Activated naive CD4-positive, alpha-beta T cell treated with anti-CD3 and anti-CD28 coated beads for 36 hours (primary cell): ENCODE measurements around the gene BCAS4. TPM values are rescaled to one million over a fixed set of nuclear protein-coding genes. Genes with fewer than 3 reads are reported as not detected.

Experiments
- CTCF ChIA-PET: fragments of 350-600 bp; sonication (Branson Sonifier 250); formaldehyde crosslinking; loops from one replicate; lab custom pipeline; 2021; ENCODE audit warnings: antibody characterized with exemption; lab: Charles Lee
- DNase-seq: peaks from one replicate; pipeline ENCODE4 v3.0.0-alpha.2; 2020
- H3K27ac Mint-ChIP-seq: one replicate; pipeline ENCODE4 v1.8.0; 2021; ENCODE audit warnings: mild to moderate bottlenecking, mixed read lengths
- H3K27me3 Mint-ChIP-seq: one replicate; pipeline ENCODE4 v1.8.0; 2021; ENCODE audit warnings: low read depth, mixed read lengths
- H3K36me3 Mint-ChIP-seq: one replicate; pipeline ENCODE4 v1.8.0; 2021; ENCODE audit warnings: low read depth, mixed read lengths
- H3K4me1 Mint-ChIP-seq: one replicate; pipeline ENCODE4 v1.8.0; 2021; ENCODE audit warnings: low read depth, mixed read lengths
- H3K4me3 Mint-ChIP-seq: one replicate; pipeline ENCODE4 v1.8.0; 2021; ENCODE audit warnings: mild to moderate bottlenecking, moderate library complexity, mixed read lengths
- H3K9me3 Mint-ChIP-seq: one replicate; pipeline ENCODE4 v1.8.0; 2021; ENCODE audit warnings: mixed read lengths
- intact Hi-C: fragments of 100-400 bp; cut with micrococcal nuclease; formaldehyde crosslinking; loops from one replicate; pipeline ENCODE4 v1.15.1; 2023
- total RNA-seq, 2 experiments: library from RNA; stranded (reverse); gene quantifications; one replicate each; pipeline ENCODE4 v1.2.3, GENCODE V29; 2021

The BCAS4 gene
- total RNA-seq, 2 experiments from 2014 or later: 15.7 to 16.6 TPM

GRCh38 chr20:50901301-50901700, 106.4 kb downstream of the BCAS4 start:
- peaks cover 32% of the 10 kb centered on the region for H3K36me3 Mint-ChIP-seq
- intact Hi-C loops: no loop called here
- H3K9me3 Mint-ChIP-seq: no peaks in the 10 kb centered on the region
- H3K27me3 Mint-ChIP-seq: no peaks in the 10 kb centered on the region
- no peak overlapping the region for H3K27ac Mint-ChIP-seq
- H3K4me1 Mint-ChIP-seq: peaks cover 26% of the 10 kb centered on the region
- no peak for DNase-seq
- H3K4me3 Mint-ChIP-seq: no peak overlapping the region
- CTCF ChIA-PET: interaction anchor here (0.6 to 1.6 kb wide), 2 partner anchors 9 to 173 kb away, joined by 4 to 5 read pairs; no protein-coding TSS in a partner anchor

- no peaks in the 10 kb centered on the region for H3K27me3 Mint-ChIP-seq
- peaks cover 33% of the 10 kb centered on the region for H3K4me1 Mint-ChIP-seq
- no peak for DNase-seq
- H3K36me3 Mint-ChIP-seq: peaks cover 29% of the 10 kb centered on the region
- H3K9me3 Mint-ChIP-seq: no peaks in the 10 kb centered on the region
- intact Hi-C loops: loop anchor here (1.0 kb wide), 1 partner anchor 11 kb away; no protein-coding TSS in a partner anchor
- H3K4me3 Mint-ChIP-seq: no peak overlapping the region
- CTCF ChIA-PET: interaction anchor here (1.4 kb wide), 1 partner anchor 26 kb away, joined by 4 read pairs; no protein-coding TSS in a partner anchor
- peak overlapping the region; percentile 53 for H3K27ac Mint-ChIP-seq
These were observed 108.6 kb downstream of the BCAS4 start for GRCh38 chr20:50903353-50904051.

GRCh38 chr20:50904067-50904570, 109.3 kb downstream of the BCAS4 start:
- peak overlapping the region; percentile 53 for H3K27ac Mint-ChIP-seq
- peaks cover 35% of the 10 kb centered on the region for H3K4me1 Mint-ChIP-seq
- no peaks in the 10 kb centered on the region for H3K9me3 Mint-ChIP-seq

GRCh38 chr20:50909413-50909812, 114.6 kb downstream of the BCAS4 start:
- peaks cover 64% of the 10 kb centered on the region for H3K4me1 Mint-ChIP-seq
- H3K9me3 Mint-ChIP-seq: no peaks in the 10 kb centered on the region
- peak overlapping the region; percentile 54 for H3K27ac Mint-ChIP-seq
- intact Hi-C loops: no loop called here
- H3K4me3 Mint-ChIP-seq: no peak overlapping the region
- DNase-seq: no peak
- H3K36me3 Mint-ChIP-seq: peaks cover 27% of the 10 kb centered on the region
- H3K27me3 Mint-ChIP-seq: no peaks in the 10 kb centered on the region
- CTCF ChIA-PET: interaction anchor here (1.4 to 1.6 kb wide), 3 partner anchors 9 to 160 kb away, joined by 4 to 6 read pairs (median 5); no protein-coding TSS in a partner anchor

More at GRCh38 chr20:50904067-50904570, 109.3 kb downstream of the BCAS4 start:
- intact Hi-C loops: no loop called here
- no peak overlapping the region for H3K4me3 Mint-ChIP-seq
- H3K27me3 Mint-ChIP-seq: no peaks in the 10 kb centered on the region
- no peak for DNase-seq
- H3K36me3 Mint-ChIP-seq: peaks cover 28% of the 10 kb centered on the region
- CTCF ChIA-PET: interaction anchor here (1.4 kb wide), 1 partner anchor 25 kb away, joined by 4 read pairs; no protein-coding TSS in a partner anchor

- Mint-ChIP-seq H3K27me3 (no peaks in the 10 kb centered on the region), H3K4me1 (peaks cover 68% of the 10 kb centered on the region), H3K36me3 (peaks cover 26% of the 10 kb centered on the region)
These were observed 116.2 kb downstream of the BCAS4 start for GRCh38 chr20:50911030-50911429.

GRCh38 chr20:50911716-50912115, 116.9 kb downstream of the BCAS4 start:
- Mint-ChIP-seq H3K4me3 (no peak overlapping the region), H3K4me1 (peaks cover 70% of the 10 kb centered on the region), H3K36me3 (peaks cover 29% of the 10 kb centered on the region), H3K9me3 (no peaks in the 10 kb centered on the region), H3K27me3 (no peaks in the 10 kb centered on the region), H3K27ac (peak overlapping the region; percentile 73)
- intact Hi-C loops: loop anchor here (5.0 kb wide), 1 partner anchor 94 kb away; no protein-coding TSS in a partner anchor
- no peak for DNase-seq
- CTCF ChIA-PET: interaction anchor here (1.4 to 2.2 kb wide), 3 partner anchors 18 to 121 kb away, joined by 3 to 7 read pairs (median 6); partner anchors contain the start of gene BCAS4

More at GRCh38 chr20:50911030-50911429, 116.2 kb downstream of the BCAS4 start:
- no peak for DNase-seq
- H3K9me3 Mint-ChIP-seq: no peaks in the 10 kb centered on the region
- CTCF ChIA-PET: interaction anchor here (0.9 to 2.2 kb wide), 4 partner anchors 18 to 161 kb away, joined by 3 to 7 read pairs (median 6); partner anchors contain the start of genes ADNP and BCAS4
- H3K27ac Mint-ChIP-seq: peak overlapping the region; percentile 73
- H3K4me3 Mint-ChIP-seq: no peak overlapping the region
- intact Hi-C loops: loop anchor here (5.0 kb wide), 1 partner anchor 94 kb away; no protein-coding TSS in a partner anchor

GRCh38 chr20:50913690-50914375, 119.0 kb downstream of the BCAS4 start:
- intact Hi-C loops: loop anchor here (1.0 to 5.0 kb wide), 3 partner anchors 11 to 97 kb away; no protein-coding TSS in a partner anchor
- CTCF ChIA-PET: interaction anchor here (1.6 to 4.8 kb wide), 4 partner anchors 10 to 119 kb away, joined by 4 to 27 read pairs (median 8); partner anchors contain the start of genes ADNP and BCAS4
- H3K27ac Mint-ChIP-seq: peak overlapping the region; percentile 80

GRCh38 chr20:50915424-50915823, 120.6 kb downstream of the BCAS4 start:
- peaks cover 34% of the 10 kb centered on the region for H3K36me3 Mint-ChIP-seq
- H3K4me1 Mint-ChIP-seq: peaks cover 82% of the 10 kb centered on the region
- no peak overlapping the region for H3K4me3 Mint-ChIP-seq
- DNase-seq: no peak
- H3K9me3 Mint-ChIP-seq: no peaks in the 10 kb centered on the region
- intact Hi-C loops: no loop called here
- CTCF ChIA-PET: interaction anchor here (0.9 to 4.8 kb wide), 4 partner anchors 9 to 122 kb away, joined by 5 to 27 read pairs (median 8); partner anchors contain the start of gene BCAS4
- no peak overlapping the region for H3K27ac Mint-ChIP-seq
- no peaks in the 10 kb centered on the region for H3K27me3 Mint-ChIP-seq

More at GRCh38 chr20:50913690-50914375, 119.0 kb downstream of the BCAS4 start:
- no peaks in the 10 kb centered on the region for H3K9me3 Mint-ChIP-seq
- DNase-seq: peak; percentile 53
- peaks cover 83% of the 10 kb centered on the region for H3K4me1 Mint-ChIP-seq
- H3K27me3 Mint-ChIP-seq: no peaks in the 10 kb centered on the region
- H3K36me3 Mint-ChIP-seq: peaks cover 34% of the 10 kb centered on the region
- H3K4me3 Mint-ChIP-seq: no peak overlapping the region

- no peak overlapping the region for H3K4me3 Mint-ChIP-seq
- H3K9me3 Mint-ChIP-seq: no peaks in the 10 kb centered on the region
- peak overlapping the region; percentile 6 for H3K27ac Mint-ChIP-seq
- intact Hi-C loops: no loop called here
- H3K27me3 Mint-ChIP-seq: no peaks in the 10 kb centered on the region
- H3K36me3 Mint-ChIP-seq: peaks cover 31% of the 10 kb centered on the region
- no peak for DNase-seq
- H3K4me1 Mint-ChIP-seq: peaks cover 82% of the 10 kb centered on the region
- CTCF ChIA-PET: interaction anchor here (3.7 to 4.8 kb wide), 2 partner anchors 13 to 122 kb away, joined by 10 to 27 read pairs; partner anchors contain the start of gene BCAS4
These were observed 121.4 kb downstream of the BCAS4 start for GRCh38 chr20:50916257-50916656.

- peaks cover 82% of the 10 kb centered on the region for H3K4me1 Mint-ChIP-seq
- H3K27ac Mint-ChIP-seq: peak overlapping the region; percentile 31
These were observed 122.1 kb downstream of the BCAS4 start for GRCh38 chr20:50916934-50917333.

GRCh38 chr20:50918403-50918802, 123.5 kb downstream of the BCAS4 start:
- intact Hi-C loops: no loop called here
- CTCF ChIA-PET: interaction anchor here (0.6 to 3.9 kb wide), 2 partner anchors 11 to 124 kb away, joined by 3 to 19 read pairs; partner anchors contain the start of gene BCAS4
- Mint-ChIP-seq H3K36me3 (peaks cover 26% of the 10 kb centered on the region), H3K4me1 (peaks cover 84% of the 10 kb centered on the region), H3K9me3 (no peaks in the 10 kb centered on the region), H3K27me3 (no peaks in the 10 kb centered on the region), H3K27ac (no peak overlapping the region), H3K4me3 (no peak overlapping the region)
- no peak for DNase-seq

More at GRCh38 chr20:50916934-50917333, 122.1 kb downstream of the BCAS4 start:
- no peaks in the 10 kb centered on the region for H3K9me3 Mint-ChIP-seq
- intact Hi-C loops: no loop called here
- no peak for DNase-seq
- no peaks in the 10 kb centered on the region for H3K27me3 Mint-ChIP-seq
- CTCF ChIA-PET: interaction anchor here (3.7 to 4.8 kb wide), 2 partner anchors 13 to 122 kb away, joined by 10 to 27 read pairs; partner anchors contain the start of gene BCAS4
- no peak overlapping the region for H3K4me3 Mint-ChIP-seq
- H3K36me3 Mint-ChIP-seq: peaks cover 27% of the 10 kb centered on the region
